Heart right ventricle (tissue), 16 donors: ENCODE results near the gene EHBP1. TPM values are rescaled to one million over a fixed set of nuclear protein-coding genes. Genes with fewer than 3 reads are reported as not detected.
A peak's percentile ranks its signal among the peaks of the same experiment; 100 is the strongest.

Source experiments
- ATAC-seq, 8 donors: fragments of 200-7000 bp; cut with Tn5 transposase; one replicate each; pipeline ENCODE4 v1.9.1; 2020; ENCODE audit warnings: mild to moderate bottlenecking in 8 of 8, moderate library complexity in 8 of 8, moderate number of reproducible peaks in 1 of 8
- DNase-seq, 2 donors: peaks; one replicate each; pipeline ENCODE4 v3.0.0-alpha.2; 2020
- H3K27ac ChIP-seq, 10 donors: fragments of 200-600 bp; sonication (generic) in 2 of 10; one replicate each; pipeline versions ENCODE4 v1.5.0 to v1.8.0; 2020 to 2022; ENCODE audit warnings: mild to moderate bottlenecking in 3 of 10
- H3K27me3 ChIP-seq, 7 donors: fragments of 200-600 bp; one replicate each; pipeline ENCODE4 v1.8.0; 2021 to 2022; ENCODE audit warnings: mild to moderate bottlenecking in 2 of 7
- H3K36me3 ChIP-seq, 9 donors: fragments of 200-600 bp; sonication (generic) in 1 of 9; one replicate each; pipeline versions ENCODE4 v1.5.0 to v1.8.0; 2020 to 2022; ENCODE audit warnings: mild to moderate bottlenecking in 2 of 9
- H3K4me1 ChIP-seq, 9 donors: fragments of 200-600 bp; sonication (generic) in 1 of 9; one replicate each; pipeline versions ENCODE4 v1.5.0 to v1.8.0; 2020 to 2022; ENCODE audit warnings: mild to moderate bottlenecking in 4 of 9
- H3K4me3 ChIP-seq, 10 donors: fragments of 200-600 bp; sonication (generic) in 2 of 10; one replicate each; pipeline versions ENCODE4 v1.5.0 to v1.8.0; 2020 to 2022; ENCODE audit warnings: mild to moderate bottlenecking in 7 of 10, moderate library complexity in 2 of 10
- H3K9me3 ChIP-seq, 11 donors: fragments of 200-600 bp in 10 of 11; sonication (generic) in 2 of 11; one replicate each; pipeline versions ENCODE4 v1.5.0 to v1.8.0; 2013 to 2022; ENCODE audit warnings: mild to moderate bottlenecking in 2 of 11, control low read depth in 1 of 11, moderate library complexity in 1 of 11
- WGBS, 2 donors: extraction: QIAGEN DNeasy Blood & Tissue Kit; methylation state at CpG; one replicate each; pipeline ENCODE4 v1.1.7; 2013; ENCODE audit warnings: inconsistent platforms in 1 of 2; 5-methylcytosine and 5-hydroxymethylcytosine counted together
- intact Hi-C, 10 donors: fragments of 100-400 bp; cut with DNase I; formaldehyde crosslinking; loops; one replicate each; pipeline versions ENCODE4 v1.11.1 to v1.14.2; 2022
- polyA plus RNA-seq, 2 donors: library from polyadenylated mRNA; stranded (reverse); fragments of 200-250 nt; gene quantifications; one replicate each; pipeline ENCODE4 v1.2.3, GENCODE V29; 2013
- total RNA-seq, 10 donors: library from RNA; stranded (reverse); fragmentation: NEBNext Ultra II Directional in 3 of 10; extraction: Animal tissue kit (Norgen Biotek cat#: 25700) in 3 of 10; gene quantifications; one replicate each; pipeline versions ENCODE4 v1.2.1 to v1.2.4, GENCODE V29; 2021 to 2023
- TF ChIP-seq, protein P1 (sequence below), 9 donors: fragments of 200-600 bp; sonication (generic) in 2 of 9; IDR thresholded peaks; one replicate each; pipeline versions ENCODE4 v1.5.0 to v1.8.0; 2021 to 2022; ENCODE audit warnings: antibody characterized with exemption in 9 of 9, mild to moderate bottlenecking in 5 of 9, moderate library complexity in 1 of 9
- donor health status: Arrhythmogenic right ventricular cardiomyopathy.
- donor health status: ischemic (EF 13 %, LVEDD 7.1; RV severe dilation, severe dysfunction).
- donor health status: healthy with polysubstance abuse.
- donor health status: DM: no; HTN: yes; CAD: no.
- donor health status: DM: no; HTN: no; CAD: no.
- donor health status: ischemic (EF 25% LVEDD 6.9; RV normal size, moderate dysfunction).
- donor health status: ischemic (EF 25% LVEDD 5.7; RV mildly dilated, moderate dysfunction).
- donor health status: healthy.
- donor health status: DM: yes; HTN: yes; CAD: no.
- donor health status: Ischemic cardiomyopathy.
- donor health status: ischemic (EF 35%, LVEDD 5.7; RV mildly dilated, moderate dysfunction).
- donor health status: nonischemic (EF 11% LVEDD 7.7; RV severe dilation, severe dysfunction).
- donor health status: DM: yes; HTN: yes; CAD: no.
- donor health status: PGD.
- donor health status: ischemic (EF 29% LVEDD 5.4; RV normal size, mild dysfunction).
- donor health status: nonischemic (EF 23%, LVEDD 6.1; RV moderate dilation, normal function).

The EHBP1 gene
- total and polyA plus RNA-seq, 12 donors: 7.8 to 26.1 (median 20.1) TPM

DNA sequence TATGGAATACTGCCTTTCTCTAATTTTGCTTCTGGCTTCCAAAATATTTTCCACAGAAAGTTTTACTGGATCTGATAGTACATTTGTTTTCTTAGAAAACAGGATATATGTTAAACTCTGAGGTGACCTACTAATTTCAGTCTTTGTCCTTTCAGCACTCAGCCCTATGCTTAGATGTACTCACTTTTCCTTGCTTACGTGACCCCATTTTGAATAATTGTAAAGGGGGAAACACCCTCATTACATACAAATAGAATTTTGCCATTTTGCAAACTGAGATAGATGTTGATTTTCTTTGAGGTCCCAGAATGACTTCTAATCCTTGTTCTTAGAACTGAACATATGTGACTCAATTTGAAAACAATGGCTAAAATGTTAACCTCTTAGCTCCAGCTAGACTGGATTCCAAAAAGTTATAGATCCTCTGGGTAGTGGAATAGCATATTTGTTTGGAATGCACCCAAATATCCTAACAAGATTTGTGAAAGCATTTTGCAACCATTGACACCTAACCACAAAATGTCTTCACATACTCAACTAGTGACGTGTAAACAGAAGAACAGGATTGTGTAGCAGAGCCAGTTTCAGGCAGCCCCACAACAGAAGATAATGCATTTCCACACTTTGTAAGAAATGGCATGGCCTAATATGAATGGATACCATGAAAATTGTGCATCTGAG lies 44.8 kb upstream of the EHBP1 start:
- TF ChIP-seq, protein P1, sequence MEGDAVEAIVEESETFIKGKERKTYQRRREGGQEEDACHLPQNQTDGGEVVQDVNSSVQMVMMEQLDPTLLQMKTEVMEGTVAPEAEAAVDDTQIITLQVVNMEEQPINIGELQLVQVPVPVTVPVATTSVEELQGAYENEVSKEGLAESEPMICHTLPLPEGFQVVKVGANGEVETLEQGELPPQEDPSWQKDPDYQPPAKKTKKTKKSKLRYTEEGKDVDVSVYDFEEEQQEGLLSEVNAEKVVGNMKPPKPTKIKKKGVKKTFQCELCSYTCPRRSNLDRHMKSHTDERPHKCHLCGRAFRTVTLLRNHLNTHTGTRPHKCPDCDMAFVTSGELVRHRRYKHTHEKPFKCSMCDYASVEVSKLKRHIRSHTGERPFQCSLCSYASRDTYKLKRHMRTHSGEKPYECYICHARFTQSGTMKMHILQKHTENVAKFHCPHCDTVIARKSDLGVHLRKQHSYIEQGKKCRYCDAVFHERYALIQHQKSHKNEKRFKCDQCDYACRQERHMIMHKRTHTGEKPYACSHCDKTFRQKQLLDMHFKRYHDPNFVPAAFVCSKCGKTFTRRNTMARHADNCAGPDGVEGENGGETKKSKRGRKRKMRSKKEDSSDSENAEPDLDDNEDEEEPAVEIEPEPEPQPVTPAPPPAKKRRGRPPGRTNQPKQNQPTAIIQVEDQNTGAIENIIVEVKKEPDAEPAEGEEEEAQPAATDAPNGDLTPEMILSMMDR (IDR thresholded peaks at IDR 0.05): no peak

DNA sequence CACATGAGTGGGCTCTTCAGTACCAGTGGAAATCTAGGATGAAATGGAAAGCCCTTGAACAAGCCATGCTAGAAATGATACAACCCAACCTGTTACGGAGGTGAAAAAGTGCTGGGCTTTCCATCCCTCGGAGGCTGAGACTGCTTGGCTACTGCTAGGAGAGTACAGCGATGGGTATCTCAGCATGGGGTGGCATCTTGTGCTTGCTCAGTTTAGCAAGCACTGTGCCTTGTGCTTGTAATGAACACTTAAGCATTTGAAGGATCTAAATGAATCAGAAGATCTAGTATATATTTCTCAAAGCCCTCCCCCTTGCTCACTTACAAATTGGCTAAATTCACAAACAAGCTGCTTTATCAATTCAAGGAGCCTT lies 44.3 kb upstream of the EHBP1 start:
- no peak for DNase-seq
- no peak for ATAC-seq
- no peaks in the 10 kb centered on the region for H3K27me3 ChIP-seq
- H3K4me3 ChIP-seq: no peak overlapping the region
- H3K9me3 ChIP-seq: no peaks in the 10 kb centered on the region
- peaks cover 0 to 35% (median 15%) of the 10 kb centered on the region in 9 donors for H3K4me1 ChIP-seq
- no peak overlapping the region for H3K27ac ChIP-seq
- 93 to 95% methylated on average over 3 of the region's 3 CpGs for WGBS, 2 donors
- TF ChIP-seq, protein P1 (IDR thresholded peaks at IDR 0.05): no peak
- intact Hi-C loops: no loop called here
- no peaks in the 10 kb centered on the region for H3K36me3 ChIP-seq

More for the DNA sequence above, 44.8 kb upstream of the EHBP1 start:
- Histone ChIP-seq H3K27ac (no peak overlapping the region), H3K27me3 (no peaks in the 10 kb centered on the region), H3K9me3 (no peaks in the 10 kb centered on the region), H3K4me3 (no peak overlapping the region), H3K4me1 (peaks cover 0 to 35% (median 15%) of the 10 kb centered on the region in 9 donors), H3K36me3 (no peaks in the 10 kb centered on the region)
- ATAC-seq (no peak), DNase-seq (no peak)
- intact Hi-C loops: no loop called here
- WGBS, 2 donors: 87 to 88% methylated on average over 2 of the region's 2 CpGs

DNA sequence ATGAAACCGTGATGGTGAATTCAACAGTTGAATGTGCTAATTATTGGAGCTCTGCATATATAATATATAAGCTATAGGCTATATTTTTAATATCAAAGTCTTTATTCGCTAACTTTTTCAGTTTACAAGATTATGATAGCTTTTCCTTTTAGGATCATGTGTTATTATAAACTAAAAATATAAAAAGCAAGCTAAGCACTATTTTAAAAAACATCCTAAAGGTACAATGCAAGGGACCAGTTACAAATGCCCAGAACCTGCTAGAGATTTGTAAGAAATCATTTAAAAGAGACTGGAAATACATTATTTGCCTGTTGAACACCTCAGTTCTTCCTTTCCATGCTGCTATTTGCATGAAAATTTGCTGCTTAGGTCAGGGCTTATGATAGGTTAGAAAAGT lies 43.4 kb upstream of the EHBP1 start:
- no peaks in the 10 kb centered on the region for H3K27me3 ChIP-seq
- H3K4me3 ChIP-seq: no peak overlapping the region
- 84 to 87% methylated on average over 2 of the region's 2 CpGs for WGBS, 2 donors
- H3K4me1 ChIP-seq: peaks cover 0 to 35% (median 15%) of the 10 kb centered on the region in 9 donors
- intact Hi-C loops: no loop called here
- H3K27ac ChIP-seq: no peak overlapping the region
- H3K9me3 ChIP-seq: no peaks in the 10 kb centered on the region
- DNase-seq (no peak), ATAC-seq (no peak)
- TF ChIP-seq, protein P1 (IDR thresholded peaks at IDR 0.05): no peak
- H3K36me3 ChIP-seq: no peaks in the 10 kb centered on the region

DNA sequence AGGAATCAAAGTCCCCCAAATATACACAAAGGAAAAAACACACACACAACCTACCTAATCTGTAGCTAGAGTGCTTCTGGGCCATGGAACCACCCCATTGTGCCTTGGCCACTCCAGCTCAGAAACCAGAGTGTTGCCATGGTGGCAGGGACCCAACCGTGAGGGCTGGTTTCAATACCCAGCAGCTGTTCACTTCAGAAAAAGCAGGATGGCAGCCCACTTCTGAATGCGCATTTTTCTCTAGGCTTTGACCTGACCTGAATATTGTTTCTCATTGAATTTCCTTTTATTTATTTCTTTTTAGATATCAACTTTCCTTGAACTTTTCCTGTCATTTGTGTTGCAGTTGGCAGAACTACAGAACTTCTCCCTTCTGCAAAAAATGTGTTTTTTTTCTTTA lies 43.0 kb upstream of the EHBP1 start:
- Histone ChIP-seq H3K4me1 (peaks cover 0 to 35% (median 15%) of the 10 kb centered on the region in 9 donors), H3K27me3 (no peaks in the 10 kb centered on the region), H3K27ac (no peak overlapping the region), H3K9me3 (no peaks in the 10 kb centered on the region), H3K36me3 (no peaks in the 10 kb centered on the region), H3K4me3 (no peak overlapping the region)
- ATAC-seq: no peak
- peak in 1 of 2 donors; percentile 17 for DNase-seq
- 61 to 72% methylated on average over 2 of the region's 2 CpGs for WGBS, 2 donors
- TF ChIP-seq, protein P1 (IDR thresholded peaks at IDR 0.05): no peak
- intact Hi-C loops: no loop called here
